Stimulated activated CD8-positive, alpha-beta memory T cell treated with anti-CD3 and anti-CD28 coated beads, Interleukin-7, amount 100 ng/mL, for 4 hours (primary cell): ENCODE data around the gene PREP.
A peak's percentile ranks its signal among the peaks of the same experiment; 100 is the strongest.
"Not testable (repeated sequence)": the region's sequence is repeated elsewhere in the genome, so short reads cannot be mapped to it uniquely, and the experiment has no call there.

Experiments
- DNase-seq, 2 donors: peaks; one replicate each; pipeline ENCODE4 v3.0.0-alpha.2; 2020; ENCODE audit warnings: low read depth in 2 of 2

Gene PREP

GRCh38 chr6:105402939-105403935 is at the start of gene PREP:
Gene PREP, minus strand, starts transcription at chr6:105403082. Its CDS starts 191 bp downstream, at chr6:105402891.
- peak; percentile 44 to 84 for DNase-seq

GRCh38 chr6:105452376-105452775 is 49.5 kb upstream of the PREP start:
- DNase-seq, result no peak

- DNase-seq, result no peak
These were observed 47.0 kb upstream of the PREP start for GRCh38 chr6:105449756-105450390.

- DNase-seq, result no peak
These were observed 42.6 kb upstream of the PREP start for GRCh38 chr6:105445481-105445880.

- no peak for DNase-seq
These were observed 41.1 kb upstream of the PREP start for GRCh38 chr6:105443941-105444340.

- DNase-seq, result no peak
These were observed 39.5 kb upstream of the PREP start for GRCh38 chr6:105442369-105442768.

- no peak for DNase-seq
These were observed 34.4 kb upstream of the PREP start for GRCh38 chr6:105437236-105437635.

- DNase-seq, result no peak
These were observed 30.8 kb upstream of the PREP start for GRCh38 chr6:105433723-105434122.

- DNase-seq, result no peak
These were observed 29.9 kb upstream of the PREP start for GRCh38 chr6:105432797-105433196.

GRCh38 chr6:105431226-105431625 is 28.3 kb upstream of the PREP start:
- no peak for DNase-seq

- DNase-seq, result no peak
These were observed 27.8 kb upstream of the PREP start for GRCh38 chr6:105430685-105431084.

- DNase-seq, result no peak
These were observed 26.8 kb upstream of the PREP start for GRCh38 chr6:105429676-105430075.

GRCh38 chr6:105428342-105428957 is 25.6 kb upstream of the PREP start:
- no peak for DNase-seq

GRCh38 chr6:105424175-105424783 is 21.4 kb upstream of the PREP start:
- DNase-seq, result peak; percentile 26 to 47

GRCh38 chr6:105416971-105417370 is 14.1 kb upstream of the PREP start:
- DNase-seq, result not testable (repeated sequence)

GRCh38 chr6:105409734-105410133 is 6.9 kb upstream of the PREP start:
- no peak for DNase-seq

GRCh38 chr6:105402090-105402938 is 568 bp downstream of the PREP start:
- no peak for DNase-seq

GRCh38 chr6:105401247-105402089 is 1.4 kb downstream of the PREP start:
- no peak for DNase-seq

GRCh38 chr6:105400501-105400900 is 2.4 kb downstream of the PREP start:
- DNase-seq, result no peak

- no peak for DNase-seq
These were observed 4.0 kb downstream of the PREP start for GRCh38 chr6:105398859-105399258.
